Trophoblast cell (in vitro differentiated cells and primary cell): ENCODE results near the gene TMEM45A.

Source experiments
- DNase-seq, 2 donors: peaks; one replicate each; pipeline ENCODE4 v3.0.0-alpha.2; 2016
- H2AFZ ChIP-seq: 2 replicates; pipeline ENCODE4 v1.6.1; 2013; ENCODE audit warnings: low read length, moderate library complexity, mild to moderate bottlenecking; ENCODE audit not compliant: insufficient read depth, poor library complexity
- H2AK5ac ChIP-seq: 2 replicates; pipeline ENCODE4 v1.6.1; 2013; ENCODE audit warnings: mild to moderate bottlenecking, low read length
- H2BK120ac ChIP-seq: 2 replicates; pipeline ENCODE4 v1.6.1; 2013; ENCODE audit warnings: low read length, mild to moderate bottlenecking, moderate library complexity; ENCODE audit not compliant: insufficient read depth, poor library complexity
- H2BK12ac ChIP-seq: 2 replicates; pipeline ENCODE4 v1.6.1; 2013; ENCODE audit warnings: mild to moderate bottlenecking, low read length, moderate library complexity
- H2BK5ac ChIP-seq: 2 replicates; pipeline ENCODE4 v1.6.1; 2013; ENCODE audit warnings: low read length, low read depth, moderate library complexity, mild to moderate bottlenecking; ENCODE audit not compliant: poor library complexity
- H3K14ac ChIP-seq: 2 replicates; pipeline ENCODE4 v1.6.1; 2013; ENCODE audit warnings: mild to moderate bottlenecking, low read length
- H3K18ac ChIP-seq: 2 replicates; pipeline ENCODE4 v1.6.1; 2013; ENCODE audit warnings: mild to moderate bottlenecking, low read length
- H3K23ac ChIP-seq: 2 replicates; pipeline ENCODE4 v1.6.1; 2013; ENCODE audit warnings: low read length
- H3K27ac ChIP-seq: 2 replicates; pipeline ENCODE4 v1.5.1; 2013; ENCODE audit warnings: low read depth, mild to moderate bottlenecking, inconsistent platforms, low read length, moderate library complexity
- H3K27me3 ChIP-seq: 2 replicates; pipeline ENCODE4 v1.6.1; 2013; ENCODE audit warnings: inconsistent platforms, mild to moderate bottlenecking, low read length, moderate library complexity; ENCODE audit not compliant: insufficient read depth
- H3K36me3 ChIP-seq, 2 experiments: 1 replicate in 1 of 2; 2 replicates in 1 of 2; pipeline ENCODE4 v1.6.1; 2013; ENCODE audit warnings: low read length in 2 of 2, mild to moderate bottlenecking in 2 of 2, moderate library complexity in 1 of 2; ENCODE audit not compliant: insufficient read depth in 2 of 2, control insufficient read depth in 1 of 2
- H3K4ac ChIP-seq: 2 replicates; pipeline ENCODE4 v1.6.1; 2013; ENCODE audit warnings: low read depth, mild to moderate bottlenecking, low read length, moderate library complexity
- H3K4me1 ChIP-seq, 2 experiments: 1 replicate in 1 of 2; 2 replicates in 1 of 2; pipeline ENCODE4 v1.6.1; 2013; ENCODE audit warnings: low read length in 2 of 2, mild to moderate bottlenecking in 2 of 2, moderate library complexity in 1 of 2; ENCODE audit not compliant: insufficient read depth in 2 of 2, control insufficient read depth in 1 of 2
- H3K4me2 ChIP-seq: 2 replicates; pipeline ENCODE4 v1.6.1; 2013; ENCODE audit warnings: inconsistent platforms, mild to moderate bottlenecking, low read length, moderate library complexity
- H3K4me3 ChIP-seq: 2 replicates; pipeline ENCODE4 v1.5.1; 2013; ENCODE audit warnings: mild to moderate bottlenecking, low read depth, low read length, inconsistent platforms
- H3K79me1 ChIP-seq: one replicate; pipeline ENCODE4 v1.6.1; 2013; ENCODE audit warnings: low read length
- H3K79me2 ChIP-seq: 2 replicates; pipeline ENCODE4 v1.6.1; 2013; ENCODE audit warnings: low read length, mild to moderate bottlenecking; ENCODE audit not compliant: control insufficient read depth, insufficient read depth, poor library complexity
- H3K9ac ChIP-seq: 2 replicates; pipeline ENCODE4 v1.6.1; 2013; ENCODE audit warnings: mild to moderate bottlenecking, low read length
- H3K9me3 ChIP-seq: 2 replicates; pipeline ENCODE4 v1.6.1; 2013; ENCODE audit warnings: low read depth, mild to moderate bottlenecking, control low read depth, inconsistent platforms, low read length; ENCODE audit not compliant: insufficient read depth
- H4K12ac ChIP-seq: 2 replicates; pipeline ENCODE4 v1.6.1; 2013; ENCODE audit warnings: low read depth, mild to moderate bottlenecking, low read length, moderate library complexity
- H4K8ac ChIP-seq: 2 replicates; pipeline ENCODE4 v1.6.1; 2013; ENCODE audit warnings: low read depth, mild to moderate bottlenecking, low read length, moderate library complexity
- H4K91ac ChIP-seq: one replicate; pipeline ENCODE4 v1.6.1; 2013; ENCODE audit warnings: low read depth, mild to moderate bottlenecking, low read length, moderate library complexity
- WGBS: extraction: QIAGEN DNeasy Blood & Tissue Kit; methylation state at CpG from one replicate; pipeline ENCODE4 v1.1.7; 2013; ENCODE audit warnings: missing lambda C conversion rate; ENCODE audit not compliant: insufficient read length, insufficient coverage; ENCODE audit errors: extremely low coverage; 5-methylcytosine and 5-hydroxymethylcytosine counted together

The TMEM45A gene

GRCh38 chr3:100613721-100614390, 121.4 kb downstream of the TMEM45A start:
- no CpG with 5 or more reads among the region's 4 CpGs for WGBS
- no peak overlapping the region for H4K8ac ChIP-seq

GRCh38 chr3:100614941-100615340, 122.5 kb downstream of the TMEM45A start:
- Histone ChIP-seq H2BK5ac (no peak overlapping the region), H3K79me2 (no peaks in the 10 kb centered on the region), H3K14ac (no peak overlapping the region), H3K4me2 (no peak overlapping the region), H3K9ac (no peak overlapping the region), H3K36me3 (no peaks in the 10 kb centered on the region), H4K91ac (no peak overlapping the region), H3K4me3 (no peak overlapping the region), H3K79me1 (no peaks in the 10 kb centered on the region), H2BK12ac (no peak overlapping the region), H3K23ac (no peak overlapping the region), H4K12ac (no peak overlapping the region), H3K9me3 (no peaks in the 10 kb centered on the region), H3K27me3 (no peaks in the 10 kb centered on the region), H3K4ac (no peak overlapping the region), H3K27ac (no peak overlapping the region), H3K4me1 (no peaks in the 10 kb centered on the region), H2AK5ac (no peak overlapping the region), H2BK120ac (no peak overlapping the region), H3K18ac (no peak overlapping the region), H4K8ac (no peak overlapping the region), H2AFZ (no peak overlapping the region)
- no peak for DNase-seq

More at GRCh38 chr3:100613721-100614390, 121.4 kb downstream of the TMEM45A start:
- no peaks in the 10 kb centered on the region for H3K36me3 ChIP-seq
- H2AK5ac ChIP-seq: no peak overlapping the region
- no peak overlapping the region for H3K27ac ChIP-seq
- H2AFZ ChIP-seq: no peak overlapping the region
- H2BK120ac ChIP-seq: no peak overlapping the region
- no peaks in the 10 kb centered on the region for H3K4me1 ChIP-seq
- H2BK12ac ChIP-seq: no peak overlapping the region
- no peaks in the 10 kb centered on the region for H3K27me3 ChIP-seq
- H3K4me2 ChIP-seq: no peak overlapping the region
- H3K9ac ChIP-seq: no peak overlapping the region
- H3K9me3 ChIP-seq: peaks cover 1% of the 10 kb centered on the region
- no peak overlapping the region for H3K14ac ChIP-seq
- no peak overlapping the region for H4K12ac ChIP-seq
- H3K18ac ChIP-seq: no peak overlapping the region
- no peak overlapping the region for H3K4me3 ChIP-seq
- no peaks in the 10 kb centered on the region for H3K79me1 ChIP-seq
- H3K23ac ChIP-seq: no peak overlapping the region
- no peak overlapping the region for H4K91ac ChIP-seq
- DNase-seq: no peak
- no peaks in the 10 kb centered on the region for H3K79me2 ChIP-seq
- no peak overlapping the region for H3K4ac ChIP-seq
- no peak overlapping the region for H2BK5ac ChIP-seq

GRCh38 chr3:100615684-100616083, 123.3 kb downstream of the TMEM45A start:
- no peak overlapping the region for H2BK12ac ChIP-seq
- no peak overlapping the region for H3K4me2 ChIP-seq
- no peak overlapping the region for H3K27ac ChIP-seq
- no peak overlapping the region for H2AK5ac ChIP-seq
- H3K36me3 ChIP-seq: no peaks in the 10 kb centered on the region
- H3K9ac ChIP-seq: no peak overlapping the region
- H3K79me2 ChIP-seq: no peaks in the 10 kb centered on the region
- no peak overlapping the region for H4K12ac ChIP-seq
- H3K4me1 ChIP-seq: no peaks in the 10 kb centered on the region
- no peak overlapping the region for H3K4ac ChIP-seq
- H2BK5ac ChIP-seq: no peak overlapping the region
- H4K91ac ChIP-seq: no peak overlapping the region
- H3K9me3 ChIP-seq: no peaks in the 10 kb centered on the region
- no peak overlapping the region for H3K4me3 ChIP-seq
- no peak overlapping the region for H4K8ac ChIP-seq
- no peaks in the 10 kb centered on the region for H3K79me1 ChIP-seq
- no peak overlapping the region for H3K14ac ChIP-seq
- no peak overlapping the region for H3K18ac ChIP-seq
- no peak overlapping the region for H2AFZ ChIP-seq
- H2BK120ac ChIP-seq: no peak overlapping the region
- DNase-seq: no peak
- no peaks in the 10 kb centered on the region for H3K27me3 ChIP-seq
- no peak overlapping the region for H3K23ac ChIP-seq

GRCh38 chr3:100621251-100621650, 128.8 kb downstream of the TMEM45A start:
- Histone ChIP-seq H3K79me2 (no peaks in the 10 kb centered on the region), H3K4ac (no peak overlapping the region), H3K4me2 (no peak overlapping the region), H3K4me3 (no peak overlapping the region), H2AFZ (no peak overlapping the region), H3K27me3 (no peaks in the 10 kb centered on the region), H3K18ac (no peak overlapping the region), H3K27ac (no peak overlapping the region), H3K9me3 (no peaks in the 10 kb centered on the region), H2AK5ac (no peak overlapping the region), H2BK120ac (no peak overlapping the region), H3K23ac (no peak overlapping the region), H3K79me1 (no peaks in the 10 kb centered on the region), H2BK5ac (no peak overlapping the region), H4K12ac (no peak overlapping the region), H3K36me3 (no peaks in the 10 kb centered on the region), H4K91ac (no peak overlapping the region), H2BK12ac (no peak overlapping the region), H3K4me1 (no peaks in the 10 kb centered on the region), H4K8ac (no peak overlapping the region), H3K9ac (no peak overlapping the region), H3K14ac (no peak overlapping the region)
- no peak for DNase-seq
